MM.1S (cell line): ENCODE results near the gene PPP4R4.

ENCODE experiments used
- CTCF ChIP-seq: fragments of 300-600 bp; sonication (generic); IDR thresholded peaks from 2 replicates; pipeline ENCODE4 v1.5.1; 2016; ENCODE audit warnings: antibody characterized with exemption, low read length, mixed read lengths
- EZH2 ChIP-seq: fragments of 300-600 bp; sonication (generic); optimal IDR thresholded peaks from 2 replicates; pipeline ENCODE3; 2017; ENCODE audit warnings: low read depth, mild to moderate bottlenecking, antibody characterized with exemption, low read length, mixed read lengths
- EZH2phosphoT487 ChIP-seq: fragments of 300-600 bp; sonication (generic); IDR thresholded peaks from 2 replicates; pipeline ENCODE4 v1.6.1; 2018; ENCODE audit warnings: antibody characterized with exemption, low read length

- no peak for TF ChIP-seq EZH2phosphoT487
- TF ChIP-seq CTCF = no peak
- no peak for TF ChIP-seq EZH2
Observed at GRCh38 chr14:94239406-94239805, 65.3 kb downstream of the PPP4R4 start.
